ENCODE measurements around the gene ITGB6.

DNA sequence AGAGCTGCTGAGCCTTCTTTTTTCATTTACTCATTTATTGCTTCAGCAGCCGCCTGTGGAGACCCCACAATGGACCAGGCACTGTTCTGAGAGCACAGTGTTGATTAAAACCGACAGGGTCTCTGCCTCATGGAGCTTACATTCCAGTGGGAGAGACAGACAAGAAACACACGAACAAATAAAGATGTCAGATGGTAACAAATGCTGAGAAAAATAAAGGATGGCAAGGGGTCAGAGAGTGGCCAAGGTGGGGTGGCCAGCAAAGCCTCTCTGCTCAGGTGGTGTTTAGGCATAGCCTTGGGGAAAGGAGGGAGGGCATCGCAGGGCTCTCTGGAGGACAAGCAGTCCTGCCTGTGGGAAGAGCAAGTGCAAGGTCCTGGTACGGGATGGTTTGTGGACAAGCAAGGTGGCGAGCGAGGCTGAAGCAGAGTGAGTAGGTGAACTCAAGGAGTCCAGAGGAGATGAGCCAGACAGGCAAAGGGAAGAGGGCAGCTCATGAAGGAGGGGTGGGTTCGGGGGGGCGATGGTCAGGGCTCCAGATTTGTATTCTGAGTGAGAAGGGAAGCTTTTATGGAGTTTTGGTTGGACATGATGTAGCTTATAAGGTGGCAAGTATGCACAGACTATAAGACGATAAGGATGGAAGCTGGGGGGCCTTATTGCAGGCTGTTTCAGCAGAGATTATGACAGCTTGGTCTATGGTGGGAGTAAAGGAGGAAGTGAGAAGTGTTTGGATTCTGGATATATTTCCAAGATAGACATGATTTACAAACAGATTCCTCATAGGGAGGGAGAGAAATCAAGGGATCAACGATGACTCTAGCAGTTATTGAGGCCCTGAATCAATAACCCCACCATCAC is 8.8 kb upstream of the ITGB6 start:
- TF ChIP-seq, protein P1, sequence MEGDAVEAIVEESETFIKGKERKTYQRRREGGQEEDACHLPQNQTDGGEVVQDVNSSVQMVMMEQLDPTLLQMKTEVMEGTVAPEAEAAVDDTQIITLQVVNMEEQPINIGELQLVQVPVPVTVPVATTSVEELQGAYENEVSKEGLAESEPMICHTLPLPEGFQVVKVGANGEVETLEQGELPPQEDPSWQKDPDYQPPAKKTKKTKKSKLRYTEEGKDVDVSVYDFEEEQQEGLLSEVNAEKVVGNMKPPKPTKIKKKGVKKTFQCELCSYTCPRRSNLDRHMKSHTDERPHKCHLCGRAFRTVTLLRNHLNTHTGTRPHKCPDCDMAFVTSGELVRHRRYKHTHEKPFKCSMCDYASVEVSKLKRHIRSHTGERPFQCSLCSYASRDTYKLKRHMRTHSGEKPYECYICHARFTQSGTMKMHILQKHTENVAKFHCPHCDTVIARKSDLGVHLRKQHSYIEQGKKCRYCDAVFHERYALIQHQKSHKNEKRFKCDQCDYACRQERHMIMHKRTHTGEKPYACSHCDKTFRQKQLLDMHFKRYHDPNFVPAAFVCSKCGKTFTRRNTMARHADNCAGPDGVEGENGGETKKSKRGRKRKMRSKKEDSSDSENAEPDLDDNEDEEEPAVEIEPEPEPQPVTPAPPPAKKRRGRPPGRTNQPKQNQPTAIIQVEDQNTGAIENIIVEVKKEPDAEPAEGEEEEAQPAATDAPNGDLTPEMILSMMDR (conservative IDR thresholded peaks at IDR 0.05; ENCODE audit: low read depth, low read length): no peak
- TF ChIP-seq MXI1 (IDR thresholded peaks at IDR 0.05; ENCODE audit: borderline replicate concordance, low read depth, low read length) (no peak), POLR2A (IDR thresholded peaks at IDR 0.05; ENCODE audit: low read depth, low read length) (no peak), RAD21 (IDR thresholded peaks at IDR 0.05; ENCODE audit: low read length) (no peak)
